Tibial nerve (tissue), 4 donors: Measurements from ENCODE around the gene BAIAP2. TPM values are rescaled to one million over a fixed set of nuclear protein-coding genes. Genes with fewer than 3 reads are reported as not detected.

Experiments used
- DNase-seq, 2 donors: peaks; one replicate each; pipeline ENCODE4 v3.0.0-alpha.2; 2019; ENCODE audit warnings: low spot score in 2 of 2
- H3K27ac ChIP-seq, 4 donors: fragments of 200-600 bp; sonication (generic) in 3 of 4; one replicate each; pipeline ENCODE4 v1.5.1; 2017 to 2019; ENCODE audit warnings: mild to moderate bottlenecking in 1 of 4
- H3K27me3 ChIP-seq, 2 donors: fragments of 200-600 bp; sonication (generic) in 1 of 2; one replicate each; pipeline versions ENCODE4 v1.5.1 to v1.6.0; 2017 to 2019
- H3K36me3 ChIP-seq, 3 donors: fragments of 200-600 bp; sonication (generic); one replicate each; pipeline ENCODE4 v1.5.1; 2018 to 2019
- H3K4me1 ChIP-seq, 4 donors: fragments of 200-600 bp; sonication (generic) in 3 of 4; one replicate each; pipeline ENCODE4 v1.5.1; 2017 to 2019
- H3K4me3 ChIP-seq, 4 donors: fragments of 200-600 bp; sonication (generic) in 3 of 4; one replicate each; pipeline ENCODE4 v1.5.1; 2017 to 2019; ENCODE audit warnings: mild to moderate bottlenecking in 1 of 4, moderate library complexity in 1 of 4
- H3K9me3 ChIP-seq, 4 donors: fragments of 200-600 bp; sonication (generic) in 3 of 4; one replicate each; pipeline ENCODE4 v1.5.1; 2017 to 2019
- CTCF ChIP-seq, 5 experiments: fragments of 200-600 bp in 3 of 5; fragments of 450-650 bp in 2 of 5; sonication (generic) in 3 of 5; IDR thresholded peaks; one replicate each; pipeline ENCODE4 v1.5.1; 2016 to 2019; ENCODE audit warnings: antibody characterized with exemption in 5 of 5, mild to moderate bottlenecking in 3 of 5, moderate library complexity in 2 of 5
- EP300 ChIP-seq, 2 donors: sonication (generic); formaldehyde crosslinking; IDR thresholded peaks; one replicate each; pipeline ENCODE4 v1.6.1; 2017; ENCODE audit warnings: antibody characterized with exemption in 2 of 2, mild to moderate bottlenecking in 1 of 2
- POLR2A ChIP-seq, 2 donors: fragments of 450-650 bp; IDR thresholded peaks; one replicate each; pipeline ENCODE4 v1.6.1; 2017; ENCODE audit warnings: antibody characterized with exemption in 2 of 2, mild to moderate bottlenecking in 2 of 2, moderate library complexity in 2 of 2
- WGBS, 2 donors: methylation state at CpG; one replicate each; pipeline ENCODE4 v1.1.5; 2018; 5-methylcytosine and 5-hydroxymethylcytosine counted together
- total RNA-seq, 4 donors: library from RNA; depleted of rRNA; stranded (reverse); fragments of >200 nt; gene quantifications; one replicate each; pipeline ENCODE4 v1.1.0, GENCODE V29; 2016

The BAIAP2 gene
- total RNA-seq, 4 donors from 2014 or later: 49.5 to 81.2 (median 66.9) TPM

- H3K27ac ChIP-seq: peak overlapping the region in 3 of 4 donors; percentile 9 to 88 (median 87)
- H3K36me3 ChIP-seq: peaks cover 0 to 1% (median 0%) of the 10 kb centered on the region in 3 donors
- H3K4me1 ChIP-seq: peaks cover 0 to 98% (median 55%) of the 10 kb centered on the region in 4 donors
- TF ChIP-seq CTCF (IDR thresholded peaks at IDR 0.05) (no peak), EP300 (IDR thresholded peaks at IDR 0.05) (peak in 1 of 2 donors; percentile 50)
- 25 to 29% methylated on average over 24 to 28 of the region's 28 CpGs for WGBS, 2 donors
- no peaks in the 10 kb centered on the region for H3K27me3 ChIP-seq
- H3K4me3 ChIP-seq: peak overlapping the region in 1 of 4 donors; percentile 11
- DNase-seq: peak; percentile 71 to 72
- H3K9me3 ChIP-seq: no peaks in the 10 kb centered on the region
Observed at GRCh38 chr17:81044764-81045589, 10.0 kb downstream of the BAIAP2 start.

- no peak for DNase-seq
- TF ChIP-seq CTCF (IDR thresholded peaks at IDR 0.05) (no peak), POLR2A (IDR thresholded peaks at IDR 0.05) (no peak), EP300 (IDR thresholded peaks at IDR 0.05) (no peak)
- H3K9me3 ChIP-seq: no peaks in the 10 kb centered on the region
- no peak overlapping the region for H3K4me3 ChIP-seq
- WGBS, 2 donors: 66 to 74% methylated on average over 8 of the region's 9 CpGs
- peak overlapping the region; percentile 9 to 88 (median 62) for H3K27ac ChIP-seq
- peaks cover 0 to 98% (median 48%) of the 10 kb centered on the region in 4 donors for H3K4me1 ChIP-seq
- no peaks in the 10 kb centered on the region for H3K27me3 ChIP-seq
- peaks cover 0 to 8% (median 0%) of the 10 kb centered on the region in 3 donors for H3K36me3 ChIP-seq
Observed at GRCh38 chr17:81045590-81046095, 10.7 kb downstream of the BAIAP2 start.

- 86 to 91% methylated on average over 12 to 17 of the region's 17 CpGs for WGBS, 2 donors
- Histone ChIP-seq H3K27me3 (no peaks in the 10 kb centered on the region), H3K27ac (peak overlapping the region in 3 of 4 donors; percentile 36 to 88 (median 87)), H3K4me3 (no peak overlapping the region), H3K36me3 (peaks cover 0 to 8% (median 0%) of the 10 kb centered on the region in 3 donors), H3K9me3 (no peaks in the 10 kb centered on the region), H3K4me1 (peaks cover 0 to 98% (median 43%) of the 10 kb centered on the region in 4 donors)
- DNase-seq: no peak
- TF ChIP-seq POLR2A (IDR thresholded peaks at IDR 0.05) (no peak), EP300 (IDR thresholded peaks at IDR 0.05) (no peak), CTCF (IDR thresholded peaks at IDR 0.05) (no peak)
Observed at GRCh38 chr17:81046132-81046769, 11.3 kb downstream of the BAIAP2 start.

- no peaks in the 10 kb centered on the region for H3K27me3 ChIP-seq
- H3K4me1 ChIP-seq: peaks cover 0 to 99% (median 43%) of the 10 kb centered on the region in 4 donors
- H3K27ac ChIP-seq: peak overlapping the region in 1 of 4 donors; percentile 87
- WGBS, 2 donors: 84 to 92% methylated on average over 14 to 17 of the region's 18 CpGs
- no peak overlapping the region for H3K4me3 ChIP-seq
- H3K9me3 ChIP-seq: no peaks in the 10 kb centered on the region
- no peak for DNase-seq
- peaks cover 0 to 8% (median 0%) of the 10 kb centered on the region in 3 donors for H3K36me3 ChIP-seq
- TF ChIP-seq EP300 (IDR thresholded peaks at IDR 0.05) (no peak), POLR2A (IDR thresholded peaks at IDR 0.05) (no peak), CTCF (IDR thresholded peaks at IDR 0.05) (no peak)
Observed at GRCh38 chr17:81046770-81047359, 11.9 kb downstream of the BAIAP2 start.
